Neural progenitor cell (in vitro differentiated cells): ENCODE results near the gene HEPACAM2. TPM values are rescaled to one million over a fixed set of nuclear protein-coding genes. Genes with fewer than 3 reads are reported as not detected.

Source experiments
- DNase-seq: peaks from one replicate; pipeline ENCODE4 v3.0.0-alpha.2; 2016; ENCODE audit warnings: low spot score
- H2AFZ ChIP-seq: fragments of 200-600 bp; sonication (generic); replicated peaks from 2 replicates; pipeline ENCODE4 v1.6.1; 2016; ENCODE audit warnings: antibody characterized with exemption
- H3F3A ChIP-seq: fragments of 200-600 bp; sonication (generic); 2 replicates; pipeline ENCODE4 v1.6.1; 2016; ENCODE audit warnings: antibody characterized with exemption, low read depth
- H3K27ac ChIP-seq: fragments of 200-600 bp; sonication (generic); 2 replicates; pipeline ENCODE4 v1.5.1; 2016; ENCODE audit warnings: mild to moderate bottlenecking
- H3K27me3 ChIP-seq: fragments of 200-600 bp; sonication (generic); 2 replicates; pipeline ENCODE4 v1.6.1; 2016; ENCODE audit warnings: mild to moderate bottlenecking, moderate library complexity
- H3K36me3 ChIP-seq: fragments of 200-600 bp; sonication (generic); 2 replicates; pipeline ENCODE4 v1.5.1; 2016
- H3K4me1 ChIP-seq: fragments of 200-600 bp; sonication (generic); 2 replicates; pipeline ENCODE4 v1.6.1; 2016; ENCODE audit warnings: mixed run types
- H3K4me2 ChIP-seq: fragments of 200-600 bp; sonication (generic); 2 replicates; pipeline ENCODE4 v1.6.1; 2016
- H3K4me3 ChIP-seq: fragments of 200-600 bp; sonication (generic); 2 replicates; pipeline ENCODE4 v1.5.1; 2016
- H3K79me2 ChIP-seq: fragments of 200-600 bp; sonication (generic); 2 replicates; pipeline ENCODE4 v1.6.1; 2016; ENCODE audit warnings: low read depth
- H3K9ac ChIP-seq: fragments of 200-600 bp; sonication (generic); 2 replicates; pipeline ENCODE4 v1.6.1; 2016
- H3K9me3 ChIP-seq: fragments of 200-600 bp; sonication (generic); 2 replicates; pipeline ENCODE4 v1.5.1; 2016; ENCODE audit warnings: low read depth
- H4K20me1 ChIP-seq: fragments of 200-600 bp; sonication (generic); 2 replicates; pipeline ENCODE4 v1.6.1; 2016; ENCODE audit warnings: low read depth
- H3K27ac Mint-ChIP-seq: 3 replicates; pipeline ENCODE4 v1.8.0; 2021; ENCODE audit warnings: mixed read lengths
- H3K27me3 Mint-ChIP-seq: 2 replicates; pipeline ENCODE4 v1.8.0; 2022; ENCODE audit warnings: low read depth, mild to moderate bottlenecking, inconsistent platforms, moderate library complexity, mixed read lengths; ENCODE audit not compliant: insufficient read depth
- H3K36me3 Mint-ChIP-seq: 3 replicates; pipeline ENCODE4 v1.8.0; 2021; ENCODE audit warnings: mixed read lengths
- H3K4me1 Mint-ChIP-seq: 3 replicates; pipeline ENCODE4 v1.8.0; 2021; ENCODE audit warnings: mixed read lengths
- H3K4me3 Mint-ChIP-seq: 3 replicates; pipeline ENCODE4 v1.8.0; 2021; ENCODE audit warnings: mild to moderate bottlenecking, moderate library complexity, mixed read lengths
- H3K9me3 Mint-ChIP-seq: 3 replicates; pipeline ENCODE4 v1.8.0; 2020; ENCODE audit warnings: mixed read lengths
- EZH2 ChIP-seq: fragments of 200-600 bp; sonication (generic); IDR thresholded peaks from 2 replicates; pipeline ENCODE4 v1.6.1; 2017; ENCODE audit warnings: antibody characterized with exemption, mild to moderate bottlenecking, moderate library complexity
- EZH2phosphoT487 ChIP-seq: fragments of 200-600 bp; sonication (generic); IDR thresholded peaks from 2 replicates; pipeline ENCODE4 v1.6.1; 2017; ENCODE audit warnings: antibody characterized with exemption
- total RNA-seq: library from RNA; depleted of rRNA; stranded (reverse); fragments of >200 nt; gene quantifications from 2 replicates; pipeline ENCODE4 v1.2.3, GENCODE V29; 2015; ENCODE audit warnings: low replicate concordance
- TF ChIP-seq, protein P1 (sequence below): fragments of 200-600 bp; sonication (generic); IDR thresholded peaks from 2 replicates; pipeline ENCODE4 v1.5.1; 2017; ENCODE audit warnings: antibody characterized with exemption, mild to moderate bottlenecking

Gene HEPACAM2
- total RNA-seq, 1 donor from 2014 or later: not detected

DNA sequence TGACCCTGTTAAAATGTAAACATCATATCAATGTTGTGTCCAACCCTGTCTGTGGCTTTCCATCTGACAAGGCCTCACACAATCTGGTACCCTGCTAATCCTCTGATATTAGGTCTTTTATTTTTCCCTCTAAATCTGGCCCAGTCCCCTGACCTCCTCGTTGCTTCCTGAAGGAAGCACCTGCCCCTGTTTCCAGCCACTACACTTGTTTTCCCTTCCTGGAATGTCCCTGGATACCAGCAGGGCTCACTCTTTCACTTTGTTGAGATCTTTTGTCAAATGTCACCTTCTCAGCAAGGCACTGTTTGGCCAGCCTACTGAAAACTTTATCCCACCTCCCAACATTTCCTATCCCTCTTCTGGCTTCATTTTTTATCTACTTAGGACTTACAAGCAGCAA lies 80.2 kb downstream of the HEPACAM2 start:
- H4K20me1 ChIP-seq: no peaks in the 10 kb centered on the region
- peaks cover 29% of the 10 kb centered on the region for H3K4me1 ChIP-seq
- TF ChIP-seq, protein P1, sequence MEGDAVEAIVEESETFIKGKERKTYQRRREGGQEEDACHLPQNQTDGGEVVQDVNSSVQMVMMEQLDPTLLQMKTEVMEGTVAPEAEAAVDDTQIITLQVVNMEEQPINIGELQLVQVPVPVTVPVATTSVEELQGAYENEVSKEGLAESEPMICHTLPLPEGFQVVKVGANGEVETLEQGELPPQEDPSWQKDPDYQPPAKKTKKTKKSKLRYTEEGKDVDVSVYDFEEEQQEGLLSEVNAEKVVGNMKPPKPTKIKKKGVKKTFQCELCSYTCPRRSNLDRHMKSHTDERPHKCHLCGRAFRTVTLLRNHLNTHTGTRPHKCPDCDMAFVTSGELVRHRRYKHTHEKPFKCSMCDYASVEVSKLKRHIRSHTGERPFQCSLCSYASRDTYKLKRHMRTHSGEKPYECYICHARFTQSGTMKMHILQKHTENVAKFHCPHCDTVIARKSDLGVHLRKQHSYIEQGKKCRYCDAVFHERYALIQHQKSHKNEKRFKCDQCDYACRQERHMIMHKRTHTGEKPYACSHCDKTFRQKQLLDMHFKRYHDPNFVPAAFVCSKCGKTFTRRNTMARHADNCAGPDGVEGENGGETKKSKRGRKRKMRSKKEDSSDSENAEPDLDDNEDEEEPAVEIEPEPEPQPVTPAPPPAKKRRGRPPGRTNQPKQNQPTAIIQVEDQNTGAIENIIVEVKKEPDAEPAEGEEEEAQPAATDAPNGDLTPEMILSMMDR: no peak
- TF ChIP-seq EZH2phosphoT487 (no peak), EZH2 (no peak)
- H3K36me3 ChIP-seq: no peaks in the 10 kb centered on the region
- Mint-ChIP-seq H3K4me3 (no peak overlapping the region), H3K9me3 (no peaks in the 10 kb centered on the region), H3K27ac (no peak overlapping the region), H3K36me3 (no peaks in the 10 kb centered on the region), H3K4me1 (peaks cover 6% of the 10 kb centered on the region), H3K27me3 (no peaks in the 10 kb centered on the region)
- H3K9ac ChIP-seq: no peak overlapping the region
- H3K9me3 ChIP-seq: no peaks in the 10 kb centered on the region
- H3K4me2 ChIP-seq: peak overlapping the region; percentile 40
- H2AFZ ChIP-seq: no peak overlapping the region
- no peaks in the 10 kb centered on the region for H3F3A ChIP-seq
- H3K79me2 ChIP-seq: no peaks in the 10 kb centered on the region
- no peaks in the 10 kb centered on the region for H3K27me3 ChIP-seq
- DNase-seq: peak; percentile 20
- no peak overlapping the region for H3K4me3 ChIP-seq
- no peak overlapping the region for H3K27ac ChIP-seq

DNA sequence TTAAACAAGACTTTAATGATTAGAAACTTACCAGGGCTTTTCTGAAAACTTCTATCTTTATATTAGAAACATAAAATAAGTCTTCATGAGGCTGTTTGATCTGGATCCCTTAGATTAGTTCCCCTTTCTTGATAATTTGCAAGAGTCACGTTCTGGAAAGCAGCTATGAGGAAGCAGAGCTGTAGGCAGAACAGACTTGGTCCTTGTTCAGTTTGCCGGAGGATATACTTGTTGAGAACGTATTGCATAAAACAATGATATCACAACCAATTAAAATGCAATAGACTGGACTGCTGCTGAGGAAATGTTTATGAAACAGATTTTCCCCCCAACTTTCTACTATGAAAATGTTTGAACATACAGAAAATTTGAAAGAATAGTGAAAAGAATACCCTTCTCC lies 80.9 kb downstream of the HEPACAM2 start:
- H3K9ac ChIP-seq: no peak overlapping the region
- no peak overlapping the region for H3K4me2 ChIP-seq
- H3K4me3 ChIP-seq: no peak overlapping the region
- H2AFZ ChIP-seq: no peak overlapping the region
- no peak for DNase-seq
- H3K9me3 Mint-ChIP-seq: no peaks in the 10 kb centered on the region
- TF ChIP-seq EZH2 (no peak), EZH2phosphoT487 (no peak)
- TF ChIP-seq, protein P1: no peak
- H3K79me2 ChIP-seq: no peaks in the 10 kb centered on the region
- no peak overlapping the region for H3K4me3 Mint-ChIP-seq
- no peaks in the 10 kb centered on the region for H3K9me3 ChIP-seq
- H3K4me1 Mint-ChIP-seq: peaks cover 6% of the 10 kb centered on the region
- no peaks in the 10 kb centered on the region for H4K20me1 ChIP-seq
- no peak overlapping the region for H3K27ac ChIP-seq
- no peak overlapping the region for H3K27ac Mint-ChIP-seq
- H3F3A ChIP-seq: no peaks in the 10 kb centered on the region
- H3K27me3 ChIP-seq: no peaks in the 10 kb centered on the region
- peaks cover 29% of the 10 kb centered on the region for H3K4me1 ChIP-seq
- H3K36me3 Mint-ChIP-seq: no peaks in the 10 kb centered on the region
- no peaks in the 10 kb centered on the region for H3K36me3 ChIP-seq
- H3K27me3 Mint-ChIP-seq: no peaks in the 10 kb centered on the region

DNA sequence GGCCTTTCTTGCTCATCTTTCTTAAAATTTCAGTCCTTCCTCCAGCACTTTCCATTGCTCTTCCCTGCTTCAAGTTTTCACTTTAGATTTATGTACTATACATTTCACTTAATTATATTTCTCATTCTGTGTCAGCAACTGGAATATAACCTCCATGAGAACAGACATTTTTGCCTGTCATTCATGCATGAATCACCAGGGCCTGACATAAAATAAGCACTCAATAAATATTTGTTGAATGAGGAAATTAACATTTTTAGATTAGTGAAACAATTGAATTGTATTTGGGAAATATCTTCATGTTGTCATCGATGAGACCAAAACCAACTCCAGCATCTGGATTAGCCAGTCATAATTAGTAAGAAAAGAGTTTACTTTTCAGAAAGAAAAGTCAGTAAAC lies 84.1 kb downstream of the HEPACAM2 start:
- DNase-seq: no peak
- H2AFZ ChIP-seq: no peak overlapping the region
- no peaks in the 10 kb centered on the region for H3F3A ChIP-seq
- TF ChIP-seq, protein P1: no peak
- TF ChIP-seq EZH2 (no peak), EZH2phosphoT487 (no peak)
- H4K20me1 ChIP-seq: no peaks in the 10 kb centered on the region
- H3K4me3 Mint-ChIP-seq: no peak overlapping the region
- no peaks in the 10 kb centered on the region for H3K9me3 ChIP-seq
- no peaks in the 10 kb centered on the region for H3K36me3 Mint-ChIP-seq
- no peak overlapping the region for H3K27ac Mint-ChIP-seq
- no peak overlapping the region for H3K4me2 ChIP-seq
- peaks cover 6% of the 10 kb centered on the region for H3K4me1 Mint-ChIP-seq
- H3K4me1 ChIP-seq: peaks cover 14% of the 10 kb centered on the region
- H3K27me3 Mint-ChIP-seq: no peaks in the 10 kb centered on the region
- H3K79me2 ChIP-seq: no peaks in the 10 kb centered on the region
- no peaks in the 10 kb centered on the region for H3K36me3 ChIP-seq
- H3K9me3 Mint-ChIP-seq: no peaks in the 10 kb centered on the region
- no peak overlapping the region for H3K27ac ChIP-seq
- no peaks in the 10 kb centered on the region for H3K27me3 ChIP-seq
- no peak overlapping the region for H3K4me3 ChIP-seq
- H3K9ac ChIP-seq: no peak overlapping the region
